H1 (cell line): Measurements from ENCODE around the gene LMNA. TPM values are rescaled to one million over a fixed set of nuclear protein-coding genes. Genes with fewer than 3 reads are reported as not detected.
A peak's percentile ranks its signal among the peaks of the same experiment; 100 is the strongest.

Experiments
- CTCF ChIA-PET: fragments of 300-600 bp; sonication (Branson Sonifier 250); formaldehyde crosslinking; loops from one replicate; lab custom pipeline; 2021; ENCODE audit not compliant: partially characterized antibody; lab: Charles Lee
- POLR2A ChIA-PET: fragments of 300-600 bp; sonication (Branson Sonifier 250); formaldehyde crosslinking; loops from one replicate; lab custom pipeline; 2021; ENCODE audit warnings: inconsistent platforms; ENCODE audit not compliant: partially characterized antibody; lab: Charles Lee
- DNase-seq, 2 experiments: peaks; one replicate each; pipeline versions ENCODE4 v3.0.0 to v3.0.0-alpha.2; 2010 to 2022; ENCODE audit warnings: low spot score in 2 of 2, low read depth in 1 of 2, mixed read lengths in 1 of 2
- FAIRE-seq: peaks from 2 replicates; lab custom pipeline; 2011; peaks lifted over from hg19 to GRCh38; lab: Jason Lieb, UNC
- H2AFZ ChIP-seq: 2 replicates; pipeline ENCODE4 v1.8.1; 2012; ENCODE audit warnings: low read length, inconsistent platforms
- H2AK5ac ChIP-seq: 2 replicates; pipeline ENCODE4 v1.6.1; 2013; ENCODE audit warnings: low read depth, low read length
- H2BK120ac ChIP-seq: replicated peaks from 2 replicates; pipeline ENCODE3; 2013; ENCODE audit warnings: low read depth, low read length, inconsistent platforms
- H2BK12ac ChIP-seq: 2 replicates; pipeline ENCODE4 v1.6.1; 2013; ENCODE audit warnings: low read depth, low read length
- H2BK15ac ChIP-seq: 2 replicates; pipeline ENCODE4 v1.6.1; 2013; ENCODE audit warnings: low read length
- H2BK20ac ChIP-seq: 2 replicates; pipeline ENCODE4 v1.6.1; 2013; ENCODE audit warnings: low read length
- H2BK5ac ChIP-seq: 2 replicates; pipeline ENCODE4 v1.6.1; 2013; ENCODE audit warnings: low read depth, low read length
- H3K14ac ChIP-seq: 2 replicates; pipeline ENCODE4 v1.6.1; 2013; ENCODE audit warnings: inconsistent platforms; ENCODE audit not compliant: insufficient read length
- H3K18ac ChIP-seq: 2 replicates; pipeline ENCODE4 v1.6.1; 2013; ENCODE audit warnings: low read length; ENCODE audit errors: extremely low read depth
- H3K23ac ChIP-seq: 2 replicates; pipeline ENCODE4 v1.6.1; 2013; ENCODE audit warnings: inconsistent platforms; ENCODE audit not compliant: insufficient read length
- H3K23me2 ChIP-seq: 2 replicates; pipeline ENCODE4 v1.6.1; 2013; ENCODE audit warnings: low read depth, low read length
- H3K27ac ChIP-seq: 2 replicates; pipeline ENCODE4 v1.6.1; 2011; ENCODE audit warnings: low read depth, low read length, inconsistent platforms
- H3K27me3 ChIP-seq, 4 experiments: replicated peaks in 1 of 4; 1 replicate in 1 of 4; 2 replicates in 3 of 4; pipeline versions ENCODE4 v1.6.1 to v1.8.1; 2011 to 2013; ENCODE audit warnings: low read length in 3 of 4, mild to moderate bottlenecking in 3 of 4, inconsistent platforms in 2 of 4, mixed read lengths in 2 of 4, moderate library complexity in 1 of 4; ENCODE audit not compliant: control insufficient read depth in 3 of 4, insufficient read depth in 3 of 4; ENCODE audit errors: extremely low read depth in 1 of 4
- H3K36me3 ChIP-seq, 4 experiments: 2 replicates each; pipeline versions ENCODE4 v1.6.1 to v1.8.1; 2011 to 2013; ENCODE audit warnings: mild to moderate bottlenecking in 4 of 4, low read length in 3 of 4, moderate library complexity in 2 of 4, control low read depth in 1 of 4, inconsistent platforms in 1 of 4; ENCODE audit not compliant: insufficient read depth in 4 of 4, control insufficient read depth in 2 of 4
- H3K4ac ChIP-seq: replicated peaks from 2 replicates; pipeline ENCODE3; 2013; ENCODE audit warnings: low read length, low read depth, mixed read lengths, inconsistent platforms; ENCODE audit not compliant: insufficient read length
- H3K4me1 ChIP-seq, 4 experiments: replicated peaks in 1 of 4; 1 replicate in 1 of 4; 2 replicates in 3 of 4; pipeline versions ENCODE4 v1.6.1 to v1.8.1; 2011 to 2013; ENCODE audit warnings: low read length in 3 of 4, inconsistent platforms in 2 of 4, mixed read lengths in 1 of 4; ENCODE audit not compliant: insufficient read depth in 4 of 4, control insufficient read depth in 3 of 4
- H3K4me2 ChIP-seq, 2 experiments: 2 replicates each; pipeline versions ENCODE4 v1.6.1 to v1.8.1; 2011 to 2013; ENCODE audit warnings: low read depth in 2 of 2, low read length in 2 of 2, control low read depth in 1 of 2, inconsistent platforms in 1 of 2, mild to moderate bottlenecking in 1 of 2; ENCODE audit not compliant: insufficient read depth in 1 of 2
- H3K4me3 ChIP-seq, 4 experiments: fragments of 200-600, 300-600 bp in 1 of 4; sonication (generic), shearing (Covaris generic), sonication (Bioruptor Twin) in 1 of 4; 2 replicates each; pipeline versions ENCODE4 v1.5.1 to v1.8.1; 2011 to 2016; ENCODE audit warnings: low read length in 4 of 4, low read depth in 3 of 4, control low read depth in 2 of 4, inconsistent platforms in 2 of 4, mild to moderate bottlenecking in 2 of 4, mixed read lengths in 1 of 4, moderate library complexity in 1 of 4; ENCODE audit not compliant: insufficient read depth in 2 of 4; ENCODE audit errors: extremely low read depth in 1 of 4
- H3K56ac ChIP-seq: replicated peaks from 2 replicates; pipeline ENCODE3; 2013; ENCODE audit warnings: low read depth, mild to moderate bottlenecking, mixed read lengths, low read length, inconsistent platforms; ENCODE audit not compliant: insufficient read length
- H3K79me1 ChIP-seq: 2 replicates; pipeline ENCODE4 v1.6.1; 2013; ENCODE audit warnings: low read depth, low read length, control low read depth
- H3K79me2 ChIP-seq, 2 experiments: 2 replicates each; pipeline versions ENCODE4 v1.6.1 to v1.8.1; 2012 to 2013; ENCODE audit warnings: low read length in 2 of 2, mild to moderate bottlenecking in 2 of 2, inconsistent platforms in 1 of 2; ENCODE audit not compliant: insufficient read depth in 2 of 2, control insufficient read depth in 1 of 2
- H3K9ac ChIP-seq, 4 experiments: replicated peaks in 1 of 4; 1 replicate in 1 of 4; 2 replicates in 3 of 4; pipeline versions ENCODE4 v1.6.1 to v1.8.1; 2011 to 2013; ENCODE audit warnings: low read depth in 3 of 4, low read length in 3 of 4, control low read depth in 2 of 4, mild to moderate bottlenecking in 2 of 4, moderate library complexity in 2 of 4, inconsistent platforms in 1 of 4; ENCODE audit errors: extremely low read depth in 1 of 4
- H3K9me3 ChIP-seq, 2 experiments: 2 replicates each; pipeline versions ENCODE4 v1.6.1 to v1.8.1; 2012 to 2013; ENCODE audit warnings: mild to moderate bottlenecking in 2 of 2, moderate library complexity in 2 of 2, control low read depth in 1 of 2, inconsistent platforms in 1 of 2, low read depth in 1 of 2, low read length in 1 of 2, mixed read lengths in 1 of 2; ENCODE audit not compliant: insufficient read depth in 2 of 2
- H4K20me1 ChIP-seq, 2 experiments: replicated peaks in 1 of 2; 2 replicates each; pipeline versions ENCODE3 to v1.8.1; 2011 to 2013; ENCODE audit warnings: inconsistent platforms in 2 of 2, low read length in 2 of 2, mild to moderate bottlenecking in 1 of 2; ENCODE audit not compliant: insufficient read depth in 2 of 2, control insufficient read depth in 1 of 2
- H4K5ac ChIP-seq: 2 replicates; pipeline ENCODE4 v1.6.1; 2013; ENCODE audit warnings: low read length, low read depth, mixed read lengths, inconsistent platforms; ENCODE audit not compliant: insufficient read length
- H4K8ac ChIP-seq: 2 replicates; pipeline ENCODE4 v1.8.0; 2013; ENCODE audit warnings: mild to moderate bottlenecking, moderate library complexity, low read length, inconsistent platforms; ENCODE audit not compliant: insufficient read depth; ENCODE audit errors: extremely low read depth
- H4K91ac ChIP-seq: replicated peaks from 2 replicates; pipeline ENCODE3; 2013; ENCODE audit warnings: low read length, mixed read lengths, inconsistent platforms; ENCODE audit not compliant: insufficient read length
- EGR1 ChIP-seq: IDR thresholded peaks from 2 replicates; pipeline ENCODE4 v1.6.1; 2011; ENCODE audit warnings: low read depth, low read length, borderline replicate concordance
- KDM1A ChIP-seq: fragments of 200-600, 300-600 bp; sonication (generic); IDR thresholded peaks from 2 replicates; pipeline ENCODE4 v1.7.1; 2016; ENCODE audit warnings: mild to moderate bottlenecking, low read length, borderline replicate concordance
- WGBS, 2 experiments: shearing (Covaris generic) in 1 of 2; methylation state at CpG; one replicate each; pipeline versions ENCODE4 v1.1.6 to v1.1.7; 2013 to 2015; ENCODE audit warnings: low lambda C conversion rate in 2 of 2, mixed read lengths in 2 of 2, inconsistent platforms in 1 of 2, low coverage in 1 of 2, missing lambda C conversion rate in 1 of 2; ENCODE audit not compliant: insufficient replicate concordance in 2 of 2, insufficient coverage in 1 of 2, insufficient read length in 1 of 2; ENCODE audit errors: extremely low coverage in 1 of 2, missing lambda C conversion rate in 1 of 2; 5-methylcytosine and 5-hydroxymethylcytosine counted together
- polyA plus RNA-seq, 7 experiments: library from polyadenylated mRNA; depleted of rRNA in 3 of 7; stranded (reverse) in 5 of 7; unstranded in 2 of 7; fragments of >200 nt in 5 of 7; fragments of 200-250 nt in 2 of 7; gene quantifications; 1 replicate in 5 of 7; 2 replicates in 1 of 7; 4 replicates in 1 of 7; pipeline versions ENCODE4 v1.2.1 to v1.2.3, GENCODE V29; 2011 to 2013; ENCODE audit warnings: missing spikeins in 2 of 7, mixed read lengths in 2 of 7
- total RNA-seq: library from RNA; stranded (reverse); fragmentation: NEBNext Ultra II Directional; extraction: Animal tissue kit (Norgen Biotek cat#: 25700); gene quantifications from 2 replicates; pipeline ENCODE4 v1.2.1, GENCODE V29; 2021

LMNA gene
- total and polyA plus RNA-seq, 2 of the 8 experiments (the other 6 are each of a cell fraction or from before 2014, with no cell fraction given), result 25.8 to 46.8 TPM

- H2BK15ac ChIP-seq, result no peak overlapping the region
- H3K9ac ChIP-seq, result no peak overlapping the region; a peak in 1 of 7 replicates
- H2BK120ac ChIP-seq, result peak overlapping the region; percentile 83
- no peak for FAIRE-seq
- H2BK20ac ChIP-seq, result peak overlapping the region; percentile 98; the same call in 1 of the 2 replicates
- peaks cover 6 to 21% (median 14%) of the 10 kb centered on the region in 4 experiments for H3K4me1 ChIP-seq
- no peak overlapping the region for H3K56ac ChIP-seq
- H3K27me3 ChIP-seq, result no peaks in the 10 kb centered on the region
- no peak overlapping the region; the same call in 1 of the 2 replicates for H4K8ac ChIP-seq
- peak overlapping the region; percentile 92 for H2BK12ac ChIP-seq
- H3K4me3 ChIP-seq, result no peak overlapping the region
- H3K79me2 ChIP-seq, result no peaks in the 10 kb centered on the region
- H3K23ac ChIP-seq, result no peak overlapping the region
- H2AK5ac ChIP-seq, result peak overlapping the region; percentile 86; the same call in 1 of the 2 replicates
- peak overlapping the region; percentile 74 for H4K5ac ChIP-seq
- H3K9me3 ChIP-seq, result no peaks in the 10 kb centered on the region
- H2AFZ ChIP-seq, result no peak overlapping the region
- no peaks in the 10 kb centered on the region for H3K79me1 ChIP-seq
- TF ChIP-seq KDM1A (peak; percentile 79; the same call in 1 of the 2 replicates), EGR1 (no peak)
- peak overlapping the region; percentile 97 for H3K18ac ChIP-seq
- no peaks in the 10 kb centered on the region for H4K20me1 ChIP-seq
- POLR2A ChIA-PET, result interaction anchor here (0.6 to 2.0 kb wide), 11 partner anchors 10 to 74 kb away, joined by 3 to 14 read pairs (median 3); partner anchors contain the start of genes PMF1 and SLC25A44
- peaks cover 0 to 22% (median 0%) of the 10 kb centered on the region in 4 experiments; a peak in 2 of 8 replicates for H3K36me3 ChIP-seq
- H3K4ac ChIP-seq, result no peak overlapping the region
- H4K91ac ChIP-seq, result peak overlapping the region; percentile 85
- H3K14ac ChIP-seq, result no peak overlapping the region
- H3K4me2 ChIP-seq, result peak overlapping the region in 1 of 2 experiments; percentile 19; a peak in 1 of 4 replicates
- 93% methylated on average over 3 of the region's 3 CpGs; no CpG with 5 or more reads in 1 of the 2 experiments for WGBS, 2 experiments
- no peak overlapping the region for H3K27ac ChIP-seq
- peak overlapping the region; percentile 93 for H2BK5ac ChIP-seq
- no peak for DNase-seq
- no peaks in the 10 kb centered on the region for H3K23me2 ChIP-seq
- CTCF ChIA-PET, result interaction anchor here (0.6 to 2.0 kb wide), 9 partner anchors 16 to 95 kb away, joined by 3 to 7 read pairs (median 4); no protein-coding TSS in a partner anchor
Observed at GRCh38 chr1:156180471-156180870, 66.0 kb downstream of the LMNA start.
